Hepatocyte (in vitro differentiated cells): ENCODE data around the gene KSR1.

Experiments
- EZH2 ChIP-seq: fragments of 200-600 bp; sonication (generic); IDR thresholded peaks from 2 replicates; pipeline ENCODE4 v1.6.1; 2016; ENCODE audit warnings: antibody characterized with exemption, mild to moderate bottlenecking, borderline replicate concordance
- EZH2phosphoT487 ChIP-seq: fragments of 200-600 bp; sonication (generic); IDR thresholded peaks from one replicate; pipeline ENCODE4 v1.6.1; 2018; ENCODE audit warnings: antibody characterized with exemption, mild to moderate bottlenecking, low read depth, moderate library complexity; ENCODE audit not compliant: unreplicated experiment, severe bottlenecking
- TF ChIP-seq, protein P1 (sequence below): fragments of 200-600 bp; sonication (generic); IDR thresholded peaks from 2 replicates; pipeline ENCODE4 v1.5.1; 2016; ENCODE audit warnings: antibody characterized with exemption, mild to moderate bottlenecking; ENCODE audit not compliant: poor library complexity

DNA sequence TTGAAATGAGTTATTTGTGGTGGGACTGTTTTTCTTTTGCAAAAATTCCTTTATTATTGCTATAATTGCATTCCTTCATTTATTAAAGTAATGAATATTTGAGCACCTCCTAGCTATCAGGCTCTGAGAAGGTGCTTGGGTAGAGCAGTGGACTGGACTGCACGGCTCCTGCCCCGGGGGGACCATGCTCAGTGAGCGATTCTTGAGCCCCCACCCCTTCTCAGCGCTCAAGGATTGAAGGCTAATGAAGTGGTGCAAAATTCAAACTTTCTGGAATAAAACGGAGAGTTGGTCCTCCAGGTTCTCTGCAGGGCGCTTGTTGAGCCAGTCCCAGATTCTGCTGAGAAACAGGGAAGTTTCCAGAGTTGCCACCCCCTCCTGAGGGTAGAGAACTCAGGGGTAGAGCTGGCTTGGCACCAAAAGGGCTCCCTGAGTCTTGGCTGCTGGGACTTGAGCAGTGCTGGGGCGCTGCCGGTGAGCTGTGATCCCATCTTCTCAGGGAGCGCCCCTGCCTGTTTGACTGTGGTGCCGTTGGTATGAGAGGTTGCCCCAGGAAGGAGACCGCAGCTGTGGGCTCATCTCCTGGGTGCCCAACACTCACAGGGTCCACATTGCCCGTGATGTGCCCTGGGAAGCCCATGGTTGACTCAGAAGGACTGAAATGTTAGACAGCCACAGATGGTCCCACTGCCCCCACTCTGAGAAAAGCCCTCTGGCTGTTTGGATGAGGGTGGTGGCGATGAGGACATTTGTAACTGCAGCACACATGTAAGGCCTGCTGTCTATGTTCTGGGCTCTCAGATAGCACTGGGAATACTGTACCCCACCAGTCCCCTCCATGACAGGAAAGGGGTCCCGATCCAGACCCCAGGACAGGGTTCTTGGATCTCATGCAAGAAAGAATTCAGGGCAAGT is 20.0 kb downstream of the KSR1 start:
- TF ChIP-seq EZH2phosphoT487 (no peak), EZH2 (no peak)
- TF ChIP-seq, protein P1, sequence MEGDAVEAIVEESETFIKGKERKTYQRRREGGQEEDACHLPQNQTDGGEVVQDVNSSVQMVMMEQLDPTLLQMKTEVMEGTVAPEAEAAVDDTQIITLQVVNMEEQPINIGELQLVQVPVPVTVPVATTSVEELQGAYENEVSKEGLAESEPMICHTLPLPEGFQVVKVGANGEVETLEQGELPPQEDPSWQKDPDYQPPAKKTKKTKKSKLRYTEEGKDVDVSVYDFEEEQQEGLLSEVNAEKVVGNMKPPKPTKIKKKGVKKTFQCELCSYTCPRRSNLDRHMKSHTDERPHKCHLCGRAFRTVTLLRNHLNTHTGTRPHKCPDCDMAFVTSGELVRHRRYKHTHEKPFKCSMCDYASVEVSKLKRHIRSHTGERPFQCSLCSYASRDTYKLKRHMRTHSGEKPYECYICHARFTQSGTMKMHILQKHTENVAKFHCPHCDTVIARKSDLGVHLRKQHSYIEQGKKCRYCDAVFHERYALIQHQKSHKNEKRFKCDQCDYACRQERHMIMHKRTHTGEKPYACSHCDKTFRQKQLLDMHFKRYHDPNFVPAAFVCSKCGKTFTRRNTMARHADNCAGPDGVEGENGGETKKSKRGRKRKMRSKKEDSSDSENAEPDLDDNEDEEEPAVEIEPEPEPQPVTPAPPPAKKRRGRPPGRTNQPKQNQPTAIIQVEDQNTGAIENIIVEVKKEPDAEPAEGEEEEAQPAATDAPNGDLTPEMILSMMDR = no peak
